KOPT-K1 (cell line): ENCODE measurements around the gene ELP4.

Experiments used
- H3K27ac ChIP-seq: fragments of 200-600 bp; sonication (generic); 2 replicates; pipeline ENCODE4 v1.5.1; 2016; ENCODE audit warnings: antibody characterized with exemption, mild to moderate bottlenecking, low read depth, low read length; ENCODE audit not compliant: poor library complexity, severe bottlenecking
- H3K36me3 ChIP-seq: fragments of 200-600 bp; sonication (generic); 2 replicates; pipeline ENCODE4 v1.5.1; 2017; ENCODE audit warnings: antibody characterized with exemption, mild to moderate bottlenecking, low read length, moderate library complexity; ENCODE audit not compliant: insufficient read depth
- H3K9me3 ChIP-seq: fragments of 200-600 bp; sonication (generic); 2 replicates; pipeline ENCODE4 v1.5.1; 2017; ENCODE audit warnings: antibody characterized with exemption, low read length, mild to moderate bottlenecking; ENCODE audit not compliant: insufficient read depth, poor library complexity, severe bottlenecking

The ELP4 gene

GRCh38 chr11:31782257-31782656, 272.7 kb downstream of the ELP4 start:
- H3K9me3 ChIP-seq, result no peaks in the 10 kb centered on the region
- H3K36me3 ChIP-seq, result no peaks in the 10 kb centered on the region
- no peak overlapping the region for H3K27ac ChIP-seq

- H3K27ac ChIP-seq, result no peak overlapping the region
- no peaks in the 10 kb centered on the region for H3K9me3 ChIP-seq
- no peaks in the 10 kb centered on the region for H3K36me3 ChIP-seq
These were observed 273.7 kb downstream of the ELP4 start for GRCh38 chr11:31783252-31783651.

- Histone ChIP-seq H3K36me3 (no peaks in the 10 kb centered on the region), H3K9me3 (no peaks in the 10 kb centered on the region), H3K27ac (no peak overlapping the region)
These were observed 275.0 kb downstream of the ELP4 start for GRCh38 chr11:31784611-31785010.

GRCh38 chr11:31786996-31787685, 277.6 kb downstream of the ELP4 start:
- H3K27ac ChIP-seq, result no peak overlapping the region
- H3K9me3 ChIP-seq, result no peaks in the 10 kb centered on the region
- no peaks in the 10 kb centered on the region for H3K36me3 ChIP-seq

- H3K36me3 ChIP-seq, result no peaks in the 10 kb centered on the region
- H3K27ac ChIP-seq, result no peak overlapping the region
- H3K9me3 ChIP-seq, result no peaks in the 10 kb centered on the region
These were observed 278.5 kb downstream of the ELP4 start for GRCh38 chr11:31788085-31788484.

GRCh38 chr11:31790649-31791048, 281.1 kb downstream of the ELP4 start:
- no peak overlapping the region for H3K27ac ChIP-seq
- no peaks in the 10 kb centered on the region for H3K36me3 ChIP-seq
- no peaks in the 10 kb centered on the region for H3K9me3 ChIP-seq

- Histone ChIP-seq H3K27ac (no peak overlapping the region), H3K9me3 (no peaks in the 10 kb centered on the region), H3K36me3 (no peaks in the 10 kb centered on the region)
These were observed 282.5 kb downstream of the ELP4 start for GRCh38 chr11:31792036-31792435.

GRCh38 chr11:31792456-31792855, 282.9 kb downstream of the ELP4 start:
- H3K9me3 ChIP-seq, result no peaks in the 10 kb centered on the region
- no peaks in the 10 kb centered on the region for H3K36me3 ChIP-seq
- no peak overlapping the region for H3K27ac ChIP-seq

- H3K36me3 ChIP-seq, result no peaks in the 10 kb centered on the region
- H3K9me3 ChIP-seq, result no peaks in the 10 kb centered on the region
- no peak overlapping the region for H3K27ac ChIP-seq
These were observed 283.7 kb downstream of the ELP4 start for GRCh38 chr11:31793264-31793663.

GRCh38 chr11:31794548-31794947, 285.0 kb downstream of the ELP4 start:
- no peaks in the 10 kb centered on the region for H3K36me3 ChIP-seq
- H3K27ac ChIP-seq, result no peak overlapping the region
- peaks cover 4% of the 10 kb centered on the region for H3K9me3 ChIP-seq

- Histone ChIP-seq H3K36me3 (no peaks in the 10 kb centered on the region), H3K9me3 (peaks cover 4% of the 10 kb centered on the region), H3K27ac (no peak overlapping the region)
These were observed 286.3 kb downstream of the ELP4 start for GRCh38 chr11:31795706-31796498.

- no peak overlapping the region for H3K27ac ChIP-seq
- peaks cover 4% of the 10 kb centered on the region for H3K9me3 ChIP-seq
- H3K36me3 ChIP-seq, result no peaks in the 10 kb centered on the region
These were observed 287.1 kb downstream of the ELP4 start for GRCh38 chr11:31796499-31797189.

- Histone ChIP-seq H3K27ac (no peak overlapping the region), H3K9me3 (peaks cover 4% of the 10 kb centered on the region), H3K36me3 (no peaks in the 10 kb centered on the region)
These were observed 287.9 kb downstream of the ELP4 start for GRCh38 chr11:31797190-31798056.

GRCh38 chr11:31798057-31798553, 288.5 kb downstream of the ELP4 start:
- no peaks in the 10 kb centered on the region for H3K36me3 ChIP-seq
- peaks cover 4% of the 10 kb centered on the region for H3K9me3 ChIP-seq
- H3K27ac ChIP-seq, result no peak overlapping the region
